OCI-LY7 (cell line): ENCODE data around the gene NTMT2.

Experiments
- CTCF ChIP-seq: fragments of 200-600 bp; sonication (generic); conservative IDR thresholded peaks from 2 replicates; pipeline ENCODE4 v1.5.1; 2014; ENCODE audit warnings: mild to moderate bottlenecking, antibody characterized with exemption, low read length, moderate library complexity, mixed read lengths
- EZH2phosphoT487 ChIP-seq: fragments of 200-600 bp; sonication (generic); IDR thresholded peaks from 2 replicates; pipeline ENCODE4 v1.6.1; 2018; ENCODE audit warnings: low read depth, borderline replicate concordance, mild to moderate bottlenecking, mixed run types, antibody characterized with exemption, low read length, moderate library complexity, mixed read lengths

GRCh38 chr1:170155055-170155454 is 9.3 kb downstream of the NTMT2 start:
- TF ChIP-seq CTCF = no peak
- TF ChIP-seq EZH2phosphoT487 = no peak
